ENCODE measurements around the gene MFNG.

GRCh38 chr22:37500745-37501609, 14.8 kb upstream of the MFNG start:
- TF ChIP-seq CTCF (tag by site-specific recombination; IDR thresholded peaks at IDR 0.05) (no peak; the same call in 1 of the 2 replicates), ZNF211 (tag by site-specific recombination; IDR thresholded peaks at IDR 0.05; ENCODE audit: low read depth) (no peak), SETDB1 (IDR thresholded peaks at IDR 0.05; ENCODE audit: insufficient read length, low read length) (no peak), ZNF394 (tag by site-specific recombination; IDR thresholded peaks at IDR 0.05; ENCODE audit: borderline replicate concordance) (no peak), ZNF561 (tag by site-specific recombination; IDR thresholded peaks at IDR 0.05; ENCODE audit: borderline replicate concordance) (no peak), ZNF423 (tag by site-specific recombination; IDR thresholded peaks at IDR 0.05) (no peak), ZNF311 (tag by site-specific recombination; IDR thresholded peaks at IDR 0.05; ENCODE audit: borderline replicate concordance) (no peak)
